Nephron progenitor cell (in vitro differentiated cells): ENCODE measurements around the gene UMAD1.

Source experiments
- DNase-seq: peaks from one replicate; pipeline ENCODE4 v3.0.0; 2021
- H3K27ac Mint-ChIP-seq: 2 replicates; pipeline ENCODE4 v1.8.0; 2021; ENCODE audit warnings: mild to moderate bottlenecking, moderate library complexity, mixed read lengths
- H3K27me3 Mint-ChIP-seq: 2 replicates; pipeline ENCODE4 v1.8.0; 2021; ENCODE audit warnings: mild to moderate bottlenecking, low read depth, mixed read lengths; ENCODE audit not compliant: poor library complexity
- H3K36me3 Mint-ChIP-seq: 2 replicates; pipeline ENCODE4 v1.8.0; 2021; ENCODE audit warnings: low read depth, mixed read lengths
- H3K4me1 Mint-ChIP-seq: 2 replicates; pipeline ENCODE4 v1.8.0; 2021; ENCODE audit warnings: mixed read lengths
- H3K4me3 Mint-ChIP-seq: 2 replicates; pipeline ENCODE4 v1.8.0; 2021; ENCODE audit warnings: mild to moderate bottlenecking, moderate library complexity, mixed read lengths
- H3K9me3 Mint-ChIP-seq: 2 replicates; pipeline ENCODE4 v1.8.0; 2021; ENCODE audit warnings: mild to moderate bottlenecking, moderate library complexity, mixed read lengths
- TF ChIP-seq, protein P1 (sequence below): fragments of 200-600 bp; sonication (generic); IDR thresholded peaks from 2 replicates; pipeline ENCODE4 v1.5.0; 2021; ENCODE audit warnings: antibody characterized with exemption

Gene UMAD1

DNA sequence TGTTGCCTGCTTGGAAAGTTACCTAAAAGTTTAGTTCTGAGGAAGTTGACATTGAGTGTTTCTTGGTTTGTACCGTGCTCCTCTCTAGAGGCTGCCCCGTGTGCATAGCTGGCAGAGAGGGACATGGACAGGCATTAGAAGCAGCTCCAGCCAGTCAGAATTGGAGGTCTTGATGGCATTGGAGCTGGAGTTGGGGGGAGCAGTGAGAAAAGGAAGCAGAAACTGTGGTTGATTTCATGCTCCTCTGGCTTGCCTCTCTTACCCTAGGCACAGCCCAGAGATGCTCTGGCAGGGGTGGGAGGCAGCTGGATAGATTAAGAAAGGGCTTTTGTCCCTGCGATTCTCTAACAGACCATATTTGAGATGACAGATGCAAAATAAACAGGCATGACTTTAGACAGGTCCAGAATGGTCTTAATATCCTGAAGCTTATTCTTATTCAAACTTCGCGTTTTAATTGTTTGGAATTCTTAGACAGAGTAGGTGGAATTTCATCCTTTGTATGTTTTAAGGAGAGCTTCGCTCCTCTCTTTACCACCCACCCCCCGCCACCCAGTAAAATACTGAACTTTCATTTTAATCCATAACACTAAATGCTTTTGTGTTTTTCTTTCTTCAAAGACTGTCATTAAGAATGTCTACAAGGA is 254.6 kb downstream of the UMAD1 start:
- no peaks in the 10 kb centered on the region for H3K9me3 Mint-ChIP-seq
- no peak for DNase-seq
- H3K4me3 Mint-ChIP-seq = no peak overlapping the region
- no peaks in the 10 kb centered on the region for H3K4me1 Mint-ChIP-seq
- TF ChIP-seq, protein P1, sequence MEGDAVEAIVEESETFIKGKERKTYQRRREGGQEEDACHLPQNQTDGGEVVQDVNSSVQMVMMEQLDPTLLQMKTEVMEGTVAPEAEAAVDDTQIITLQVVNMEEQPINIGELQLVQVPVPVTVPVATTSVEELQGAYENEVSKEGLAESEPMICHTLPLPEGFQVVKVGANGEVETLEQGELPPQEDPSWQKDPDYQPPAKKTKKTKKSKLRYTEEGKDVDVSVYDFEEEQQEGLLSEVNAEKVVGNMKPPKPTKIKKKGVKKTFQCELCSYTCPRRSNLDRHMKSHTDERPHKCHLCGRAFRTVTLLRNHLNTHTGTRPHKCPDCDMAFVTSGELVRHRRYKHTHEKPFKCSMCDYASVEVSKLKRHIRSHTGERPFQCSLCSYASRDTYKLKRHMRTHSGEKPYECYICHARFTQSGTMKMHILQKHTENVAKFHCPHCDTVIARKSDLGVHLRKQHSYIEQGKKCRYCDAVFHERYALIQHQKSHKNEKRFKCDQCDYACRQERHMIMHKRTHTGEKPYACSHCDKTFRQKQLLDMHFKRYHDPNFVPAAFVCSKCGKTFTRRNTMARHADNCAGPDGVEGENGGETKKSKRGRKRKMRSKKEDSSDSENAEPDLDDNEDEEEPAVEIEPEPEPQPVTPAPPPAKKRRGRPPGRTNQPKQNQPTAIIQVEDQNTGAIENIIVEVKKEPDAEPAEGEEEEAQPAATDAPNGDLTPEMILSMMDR = no peak
- H3K27ac Mint-ChIP-seq = no peak overlapping the region
- no peaks in the 10 kb centered on the region for H3K27me3 Mint-ChIP-seq
- no peaks in the 10 kb centered on the region for H3K36me3 Mint-ChIP-seq

DNA sequence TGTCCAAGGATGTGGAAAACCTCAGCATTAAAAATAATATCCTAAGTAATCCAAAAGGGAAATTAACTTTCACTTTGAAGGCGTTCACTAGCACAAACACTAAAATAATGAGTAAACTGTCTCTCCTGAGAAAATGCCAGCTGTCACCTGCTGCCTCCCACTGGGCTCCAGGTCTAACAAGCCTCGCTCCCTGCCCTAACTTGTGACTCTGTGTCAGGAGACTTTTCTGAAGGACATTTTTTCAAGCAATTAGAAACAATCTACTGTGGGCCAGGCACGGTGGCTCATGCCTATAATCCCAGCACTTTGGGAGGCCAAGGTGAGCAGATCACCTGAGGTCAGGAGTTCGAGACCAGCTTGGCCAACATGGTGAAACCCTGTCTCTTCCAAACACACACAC is 255.2 kb downstream of the UMAD1 start:
- H3K4me1 Mint-ChIP-seq = no peaks in the 10 kb centered on the region
- no peak overlapping the region for H3K4me3 Mint-ChIP-seq
- no peaks in the 10 kb centered on the region for H3K36me3 Mint-ChIP-seq
- TF ChIP-seq, protein P1 = no peak
- H3K27me3 Mint-ChIP-seq = no peaks in the 10 kb centered on the region
- H3K27ac Mint-ChIP-seq = no peak overlapping the region
- no peak for DNase-seq
- no peaks in the 10 kb centered on the region for H3K9me3 Mint-ChIP-seq

DNA sequence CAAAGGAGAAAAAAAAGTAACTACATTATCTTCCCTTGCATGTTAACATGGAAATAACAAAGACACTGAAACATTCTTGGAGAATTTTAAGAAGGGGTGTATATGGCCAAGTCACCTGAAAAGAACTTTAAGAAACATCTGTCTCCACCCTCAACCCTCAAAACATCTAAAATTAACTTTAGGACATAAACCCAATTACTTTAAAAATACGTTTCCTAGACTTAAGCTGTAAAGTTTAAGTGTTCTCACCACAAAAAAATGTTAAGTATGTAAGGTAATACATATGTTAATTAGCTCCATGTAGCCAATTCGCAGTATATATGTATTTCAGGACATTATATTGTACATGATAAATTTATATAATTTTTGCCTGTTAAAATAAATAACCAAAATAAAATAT is 257.0 kb downstream of the UMAD1 start:
- no peak overlapping the region for H3K4me3 Mint-ChIP-seq
- H3K4me1 Mint-ChIP-seq = no peaks in the 10 kb centered on the region
- H3K27me3 Mint-ChIP-seq = no peaks in the 10 kb centered on the region
- no peak for DNase-seq
- H3K9me3 Mint-ChIP-seq = no peaks in the 10 kb centered on the region
- H3K27ac Mint-ChIP-seq = no peak overlapping the region
- TF ChIP-seq, protein P1 = no peak
- H3K36me3 Mint-ChIP-seq = no peaks in the 10 kb centered on the region

DNA sequence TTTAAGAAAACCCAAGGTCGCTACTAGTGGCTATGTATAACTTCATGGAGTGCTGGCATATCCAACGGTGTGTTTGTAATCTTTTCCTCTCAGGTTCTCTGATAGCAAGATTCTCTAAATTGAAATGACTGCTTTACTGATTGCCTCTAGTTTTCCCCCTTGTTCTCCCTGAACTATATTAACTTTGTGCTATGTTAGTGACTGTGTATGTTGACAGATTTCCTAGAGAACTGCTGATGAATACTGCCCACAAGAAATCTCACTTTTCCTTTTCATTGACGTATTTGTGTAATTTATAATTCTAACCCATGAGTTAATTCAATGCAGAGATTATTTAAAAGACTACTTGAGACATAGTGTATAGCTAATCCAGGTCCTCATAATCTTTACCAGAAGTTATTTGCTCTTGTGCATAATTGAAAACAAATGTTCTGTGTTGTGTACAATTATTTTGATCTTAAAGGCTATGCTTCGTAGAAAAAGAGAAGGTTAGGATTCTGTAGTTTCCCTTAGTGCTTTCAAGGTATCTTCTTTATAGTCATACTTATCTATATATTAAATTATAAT is 257.5 kb downstream of the UMAD1 start:
- H3K36me3 Mint-ChIP-seq = no peaks in the 10 kb centered on the region
- H3K9me3 Mint-ChIP-seq = no peaks in the 10 kb centered on the region
- no peaks in the 10 kb centered on the region for H3K27me3 Mint-ChIP-seq
- H3K4me1 Mint-ChIP-seq = no peaks in the 10 kb centered on the region
- no peak for DNase-seq
- H3K4me3 Mint-ChIP-seq = no peak overlapping the region
- TF ChIP-seq, protein P1 = no peak
- no peak overlapping the region for H3K27ac Mint-ChIP-seq

DNA sequence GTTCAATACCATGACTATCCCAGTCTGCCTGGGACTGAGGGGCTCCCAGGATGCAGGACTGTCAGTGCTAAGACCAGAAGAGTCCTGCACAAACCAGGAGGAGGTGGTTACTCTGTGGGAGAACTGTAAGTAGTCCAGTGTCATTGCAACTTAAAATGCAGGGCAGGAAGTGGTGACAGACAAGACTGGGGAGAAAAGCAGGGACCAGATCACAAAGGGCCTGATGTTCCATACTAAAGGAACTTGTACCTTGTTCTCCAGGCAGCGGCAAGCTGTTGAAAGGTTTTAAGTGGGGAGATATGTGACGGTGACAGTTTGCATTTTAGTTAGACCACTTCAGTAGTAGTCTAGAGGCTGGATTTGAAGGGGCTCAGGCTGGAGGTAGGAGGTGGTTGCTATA is 262.3 kb downstream of the UMAD1 start:
- no peak overlapping the region for H3K27ac Mint-ChIP-seq
- no peak overlapping the region for H3K4me3 Mint-ChIP-seq
- peaks cover 5% of the 10 kb centered on the region for H3K9me3 Mint-ChIP-seq
- H3K36me3 Mint-ChIP-seq = no peaks in the 10 kb centered on the region
- TF ChIP-seq, protein P1 = no peak
- no peaks in the 10 kb centered on the region for H3K27me3 Mint-ChIP-seq
- DNase-seq = no peak
- H3K4me1 Mint-ChIP-seq = no peaks in the 10 kb centered on the region

DNA sequence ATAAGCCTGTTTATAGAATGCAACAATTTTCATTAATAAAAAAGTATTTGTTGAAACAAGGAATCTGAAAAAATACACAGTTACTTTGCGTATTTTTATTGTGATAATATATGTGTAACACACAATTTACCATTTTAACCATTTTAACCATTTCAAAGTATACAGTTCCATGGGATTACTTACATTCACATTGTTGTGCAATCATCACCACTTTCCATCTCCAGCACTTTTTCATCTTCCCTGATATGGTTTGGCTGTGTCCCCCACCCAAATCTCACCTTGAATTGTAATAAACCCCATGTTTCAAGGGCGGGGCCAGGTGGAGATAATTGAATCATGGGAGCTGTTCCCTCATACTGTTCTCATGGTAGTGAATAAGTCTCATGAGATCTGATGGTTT is 266.8 kb downstream of the UMAD1 start:
- Mint-ChIP-seq H3K27me3 (peaks cover 4% of the 10 kb centered on the region), H3K36me3 (no peaks in the 10 kb centered on the region), H3K4me1 (peaks cover 4% of the 10 kb centered on the region), H3K27ac (no peak overlapping the region), H3K4me3 (no peak overlapping the region), H3K9me3 (peaks cover 7% of the 10 kb centered on the region)
- no peak for DNase-seq
- TF ChIP-seq, protein P1 = no peak
